ENCODE measurements around the gene DOCK11. TPM values are rescaled to one million over a fixed set of nuclear protein-coding genes. Genes with fewer than 3 reads are reported as not detected.

DOCK11 gene
- total and polyA plus RNA-seq, 2 of the 4 experiments (the other 2 are of a cell fraction) = 3.9 to 13.1 TPM

- H2AFZ ChIP-seq (replicated peaks; ENCODE audit: low read length, poor library complexity) = no peak overlapping the region
Observed at GRCh38 chrX:118497180-118497818, 1.7 kb downstream of the DOCK11 start.

More at GRCh38 chrX:118497180-118497818, 1.7 kb downstream of the DOCK11 start:
- Histone ChIP-seq H3K9me3 (ENCODE audit: control insufficient read depth, insufficient read depth, low read length) (no peaks in the 10 kb centered on the region), H3K4me1 (ENCODE audit: control insufficient read depth, insufficient read depth, low read length) (peaks cover 2% of the 10 kb centered on the region; the same call in 1 of the 2 replicates), H3K14ac (replicated peaks; ENCODE audit: low read depth, low read length) (peak overlapping the region; percentile 51), H3K4ac (ENCODE audit: low read depth, low read length) (peak overlapping the region; percentile 60; the same call in 1 of the 2 replicates), H4K5ac (ENCODE audit: low read depth, low read length) (no peak overlapping the region), H3K18ac (ENCODE audit: low read depth, low read length) (no peak overlapping the region), H3K9me1 (ENCODE audit: insufficient read depth, low read length) (no peaks in the 10 kb centered on the region), H3K36me3 (ENCODE audit: control insufficient read depth, insufficient read depth, low read length) (no peaks in the 10 kb centered on the region), H2BK5ac (ENCODE audit: low read depth, low read length, poor library complexity, severe bottlenecking) (no peak overlapping the region), H3K4me3 (ENCODE audit: insufficient read depth, low read depth, low read length) (peak overlapping the region; percentile 78), H2BK15ac (ENCODE audit: low read depth, low read length) (no peak overlapping the region), H2BK20ac (ENCODE audit: low read depth, low read length) (no peak overlapping the region), H4K8ac (ENCODE audit: low read depth in 2 of 2, low read length in 2 of 2) (0 out of 4 replicates have a peak overlapping the region, but pooled peaks of 1 of the 2 experiments have one; percentile 19), H3K4me2 (ENCODE audit: low read depth, low read length) (peak overlapping the region; percentile 89), H4K91ac (ENCODE audit: insufficient read depth, low read depth, low read length) (no peak overlapping the region), H3K27ac (ENCODE audit: insufficient read depth, low read length) (no peak overlapping the region), H2BK120ac (ENCODE audit: low read depth, low read length) (no peak overlapping the region), H3K56ac (ENCODE audit: extremely low read depth, insufficient read depth, low read length) (no peak overlapping the region), H3K27me3 (ENCODE audit: control insufficient read depth, insufficient read depth, low read length) (no peaks in the 10 kb centered on the region), H2AK9ac (replicated peaks; ENCODE audit: low read depth, low read length, poor library complexity) (no peak overlapping the region), H2AK5ac (ENCODE audit: low read depth, low read length) (no peak overlapping the region), H4K20me1 (ENCODE audit: insufficient read depth, low read length) (no peaks in the 10 kb centered on the region), H3K23ac (ENCODE audit: low read depth, low read length) (no peak overlapping the region), H3K79me1 (ENCODE audit: low read depth in 1 of 2, low read length in 2 of 2) (peaks cover 6 to 9% of the 10 kb centered on the region in 2 experiments; a peak in 3 of 4 replicates), H3K9ac (ENCODE audit: low read depth, low read length) (peak overlapping the region; percentile 58; the same call in 1 of the 2 replicates)
- no CpG with 5 or more reads among the region's 7 CpGs for WGBS, 2 experiments (ENCODE audit: extremely low coverage in 2 of 2, insufficient read length in 1 of 2)
- dilution Hi-C loops (cut with HindIII; ENCODE audit: low sequenced_read_pairs, unreplicated experiment) = no loop called here
- BruUV-seq (replicated peaks) = no TSS peak
- TF ChIP-seq MXI1 (IDR thresholded peaks at IDR 0.05; ENCODE audit: borderline replicate concordance, low read depth, low read length) (no peak), NFE2L2 (IDR thresholded peaks at IDR 0.05; ENCODE audit: low read depth, low read length) (no peak), RAD21 (IDR thresholded peaks at IDR 0.05; ENCODE audit: low read length) (no peak), MAZ (IDR thresholded peaks at IDR 0.05; ENCODE audit: borderline replicate concordance, low read depth, low read length) (no peak), ELK1 (IDR thresholded peaks at IDR 0.05; ENCODE audit: borderline replicate concordance, low read depth, low read length) (no peak), USF2 (IDR thresholded peaks at IDR 0.05; ENCODE audit: low read depth, low read length) (no peak), CEBPB (IDR thresholded peaks at IDR 0.05; ENCODE audit: low read depth, low read length) (no peak), RFX5 (IDR thresholded peaks at IDR 0.05; ENCODE audit: low read depth, low read length) (no peak), RCOR1 (IDR thresholded peaks at IDR 0.05; ENCODE audit: insufficient replicate concordance, low read length) (no peak), CTCF (conservative IDR thresholded peaks at IDR 0.05; ENCODE audit: low read depth, low read length) (no peak), CHD1 (IDR thresholded peaks at IDR 0.05; ENCODE audit: low read depth, low read length) (no peak), POLR2A (IDR thresholded peaks at IDR 0.05; ENCODE audit: low read depth, low read length) (no peak), MAFK (IDR thresholded peaks at IDR 0.05; ENCODE audit: low read depth, low read length) (no peak), SMC3 (IDR thresholded peaks at IDR 0.05; ENCODE audit: low read depth, low read length) (no peak)
- intact Hi-C loops (cut with micrococcal nuclease) = loop anchor here (5.0 kb wide), 1 partner anchor 80 kb away; no protein-coding TSS in a partner anchor
- in situ Hi-C loops (cut with MboI; ENCODE audit: low sequenced_read_pairs) = no loop called here
- CTCF ChIA-PET = interaction anchor here (1.5 kb wide), 1 partner anchor 54 kb away, joined by 3 read pairs; no protein-coding TSS in a partner anchor
- ATAC-seq (ENCODE audit: low read depth) (no peak), DNase-seq (no peak)
- POLR2A ChIA-PET (ENCODE audit: unreplicated experiment) = no interaction called here
